HG02970 (cell line): ENCODE data around the gene SSR1.
"Not testable (repeated sequence)": the region's sequence is repeated elsewhere in the genome, so short reads cannot be mapped to it uniquely, and the experiment has no call there.

Source experiments
- ATAC-seq: cut with Tn5 transposase; IDR thresholded peaks from one replicate; pipeline ENCODE4 v1.9.1; 2021; ENCODE audit warnings: mild to moderate bottlenecking, moderate library complexity, moderate number of reproducible peaks; ENCODE audit not compliant: unreplicated experiment, low FRiP score

The SSR1 gene

GRCh38 chr6:7283676-7284075, 29.3 kb downstream of the SSR1 start:
- ATAC-seq = no peak

DNA sequence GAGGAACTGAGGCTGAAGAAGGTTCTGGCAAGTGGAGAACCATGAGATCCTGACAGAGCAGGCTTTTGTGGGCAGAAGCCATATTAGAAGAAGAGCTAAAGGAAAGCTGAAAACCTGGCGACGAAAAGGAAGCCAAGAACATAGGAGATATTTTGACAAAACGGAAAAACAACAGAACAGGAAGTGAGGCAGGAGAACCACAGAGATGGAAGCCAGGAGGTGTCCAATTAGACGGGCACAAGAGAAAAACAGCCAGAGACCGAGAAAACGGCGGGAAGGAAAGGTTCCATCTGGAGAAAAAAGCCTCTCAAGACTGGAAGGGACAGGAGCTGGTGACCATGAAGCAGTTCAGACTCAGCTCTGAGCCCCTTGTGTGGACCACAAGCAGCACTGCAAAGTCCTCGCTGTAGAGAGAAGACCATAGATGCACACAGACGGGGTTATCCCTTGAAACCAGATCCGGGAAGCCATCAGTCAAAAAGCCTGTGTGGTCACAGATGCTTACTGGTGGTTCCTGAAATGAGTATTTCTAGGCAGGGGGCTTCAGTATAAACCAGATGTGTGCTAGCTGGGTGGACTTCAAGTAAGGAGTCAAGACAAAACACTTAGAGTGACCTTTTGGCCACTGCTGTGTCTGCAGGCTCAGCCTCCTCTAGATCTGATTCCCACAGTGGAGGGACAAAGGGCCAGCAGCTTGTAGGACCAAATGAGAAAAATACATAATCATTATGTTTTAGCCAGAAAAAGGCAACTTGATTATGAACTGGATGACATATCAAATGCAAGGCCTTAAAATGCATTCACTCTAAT, 30.7 kb downstream of the SSR1 start:
- ATAC-seq = no peak

DNA sequence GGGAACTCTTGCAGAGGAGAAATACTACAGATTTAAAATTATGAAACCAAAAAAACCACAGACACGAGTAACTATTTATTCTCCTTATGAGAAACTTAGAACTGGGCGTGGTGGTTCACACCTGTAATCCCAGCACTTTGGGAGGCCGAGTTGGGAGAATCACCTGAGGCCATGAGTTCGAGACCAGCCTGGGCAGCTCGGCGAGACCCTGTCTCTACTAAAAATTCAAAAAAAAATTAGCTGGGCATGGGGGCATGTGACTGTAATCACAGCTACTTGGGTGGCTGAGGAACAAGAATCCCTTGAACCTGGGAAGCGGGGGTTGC, 36.8 kb downstream of the SSR1 start:
- ATAC-seq = no peak

DNA sequence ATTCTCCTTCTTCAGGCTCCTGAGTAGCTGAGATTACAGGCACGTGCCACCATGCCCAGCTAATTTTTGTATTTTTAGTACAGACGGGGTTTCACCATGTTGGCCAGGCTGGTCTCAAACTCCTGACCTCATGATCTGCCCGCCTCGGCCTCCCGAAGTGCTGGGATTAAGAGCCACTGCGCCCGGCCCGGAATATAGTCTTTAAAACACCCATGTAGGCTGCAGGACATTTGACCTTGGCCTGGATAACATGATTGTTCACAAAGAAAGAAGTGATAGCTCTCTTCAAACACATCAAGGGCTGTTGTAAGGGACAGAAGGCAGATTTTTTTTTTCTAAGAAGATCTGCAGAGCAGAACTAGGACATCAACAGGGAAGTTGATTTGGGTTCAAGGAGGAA, 38.5 kb downstream of the SSR1 start:
- ATAC-seq = not testable (repeated sequence)

DNA sequence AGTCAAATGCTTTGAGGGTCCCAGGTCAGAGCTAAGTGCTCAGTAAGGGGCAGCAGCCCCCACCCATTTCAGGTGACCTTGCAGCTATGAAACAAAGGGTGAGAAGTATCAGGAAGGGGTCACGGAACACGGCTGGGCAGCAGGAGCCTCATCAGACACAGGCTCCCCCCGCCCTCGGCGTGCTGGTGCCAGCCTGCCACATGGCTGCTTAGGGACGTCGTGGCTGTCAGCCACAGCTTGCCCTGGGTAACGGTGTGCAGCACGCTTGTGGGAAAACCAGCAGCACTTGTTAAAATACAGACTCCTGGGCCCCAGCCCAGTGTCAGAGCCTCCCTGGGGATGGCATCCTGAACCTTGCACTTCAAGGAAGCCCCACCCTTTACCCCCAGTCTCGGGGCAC, 39.3 kb downstream of the SSR1 start:
- ATAC-seq = no peak

DNA sequence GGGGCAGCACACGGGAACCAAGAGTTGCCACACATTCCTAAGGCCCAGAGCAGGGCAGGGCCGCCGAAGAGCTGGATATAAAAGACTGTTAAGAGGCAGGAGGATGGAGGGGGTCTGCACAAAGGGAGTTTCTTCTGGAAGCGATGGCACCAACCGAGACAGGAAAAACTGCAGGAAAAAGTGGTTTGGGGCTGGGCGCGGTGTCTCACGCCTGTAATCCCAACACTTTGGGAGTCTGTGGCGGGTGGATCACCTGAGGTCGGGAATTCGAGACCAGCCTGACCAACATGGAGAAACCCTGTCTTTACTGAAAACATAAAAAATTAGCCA, 41.8 kb downstream of the SSR1 start:
- ATAC-seq = no peak

DNA sequence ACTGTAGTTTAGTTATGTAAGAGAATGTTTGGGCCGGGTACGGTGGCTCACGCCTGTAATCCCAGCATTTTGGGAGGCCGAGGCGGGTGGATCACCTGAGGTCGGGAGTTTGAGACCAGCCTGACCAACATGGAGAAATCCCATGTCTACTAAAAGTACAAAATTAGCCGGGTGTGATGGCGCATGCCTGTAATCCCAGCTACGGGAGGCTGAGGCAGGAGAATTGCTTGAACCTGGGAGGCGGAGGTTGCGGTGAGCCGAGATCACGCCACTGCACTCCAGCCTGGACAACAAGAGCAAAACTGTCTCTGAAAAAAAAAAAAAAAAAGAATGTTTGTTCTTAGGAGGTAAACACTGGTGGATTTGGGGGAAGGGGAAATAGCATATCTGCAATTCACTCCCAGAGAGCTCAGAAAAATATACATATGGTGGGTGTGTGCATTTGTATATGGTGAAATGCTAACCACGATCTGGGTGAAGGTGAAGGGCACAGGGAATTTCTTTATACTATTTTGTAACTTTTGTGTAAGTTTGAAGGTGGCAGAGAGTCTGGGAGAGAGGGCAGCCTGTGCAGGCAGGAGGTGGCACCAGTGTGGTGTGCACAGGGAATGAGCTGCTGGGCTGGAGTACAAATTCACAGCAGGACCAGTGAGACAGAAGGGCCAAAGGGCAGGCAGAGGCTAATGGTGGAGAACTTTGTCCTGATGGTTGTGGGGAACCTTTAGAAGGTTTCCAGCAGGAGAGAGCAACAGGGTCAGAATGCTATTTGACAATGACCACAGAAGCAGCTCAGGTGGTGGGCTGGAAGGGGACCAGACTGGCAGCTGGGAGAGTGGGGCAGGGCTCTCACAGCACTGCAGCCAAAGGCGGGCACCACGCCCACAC, 42.4 kb downstream of the SSR1 start:
- ATAC-seq = no peak

GRCh38 chr6:7269816-7270215, 43.2 kb downstream of the SSR1 start:
- no peak for ATAC-seq

- ATAC-seq = no peak
These were observed 44.0 kb downstream of the SSR1 start for GRCh38 chr6:7268816-7269555.

GRCh38 chr6:7268362-7268761, 44.6 kb downstream of the SSR1 start:
- no peak for ATAC-seq

- ATAC-seq = no peak
These were observed 45.4 kb downstream of the SSR1 start for GRCh38 chr6:7267466-7268091.

DNA sequence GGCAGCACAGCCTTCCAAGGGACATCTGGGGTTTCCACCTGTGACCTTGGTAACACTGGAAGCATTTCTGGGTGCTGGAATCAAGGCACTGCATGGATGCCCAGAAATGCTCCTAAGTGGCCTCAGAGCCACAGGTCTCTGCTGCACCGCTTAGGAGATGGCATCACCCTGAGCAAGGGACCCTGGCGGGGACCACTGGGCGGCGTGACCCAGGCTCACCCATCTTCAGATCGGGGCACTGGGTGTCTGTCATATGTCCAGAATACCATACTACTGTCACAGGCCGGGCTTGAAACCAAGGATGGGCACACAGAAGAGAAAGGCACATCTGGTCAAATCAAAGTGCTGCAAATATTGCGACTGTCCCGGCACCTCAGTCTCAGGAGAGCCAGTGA, 45.9 kb downstream of the SSR1 start:
- ATAC-seq = no peak

GRCh38 chr6:7265385-7265726, 47.6 kb downstream of the SSR1 start:
- not testable (repeated sequence) for ATAC-seq

GRCh38 chr6:7264686-7265384, 48.2 kb downstream of the SSR1 start:
- no peak for ATAC-seq

DNA sequence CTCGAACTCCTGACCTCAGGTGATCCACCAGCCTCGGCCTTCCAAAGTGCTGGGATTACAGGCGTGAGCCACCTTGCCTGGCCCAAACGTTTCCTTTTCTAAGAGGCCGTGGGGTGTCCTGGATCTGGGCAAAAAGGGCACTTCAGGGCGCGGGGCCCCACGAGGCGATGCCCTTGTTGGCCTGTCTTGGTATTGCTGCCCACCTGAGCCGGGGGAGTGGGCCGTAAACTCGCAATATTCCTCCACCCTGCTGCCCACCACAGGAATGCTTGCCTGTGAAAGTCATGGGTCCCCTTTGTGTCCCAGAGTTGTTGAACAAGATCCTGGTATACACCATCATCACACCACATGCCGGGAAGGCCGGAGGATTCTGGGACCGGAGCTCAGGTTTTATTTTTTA, 49.0 kb downstream of the SSR1 start:
- no peak for ATAC-seq

- not testable (repeated sequence) for ATAC-seq
These were observed 49.5 kb downstream of the SSR1 start for GRCh38 chr6:7263519-7263805.

GRCh38 chr6:7262746-7263518, 50.1 kb downstream of the SSR1 start:
- no peak for ATAC-seq

GRCh38 chr6:7261852-7262461, 51.0 kb downstream of the SSR1 start:
- no peak for ATAC-seq

DNA sequence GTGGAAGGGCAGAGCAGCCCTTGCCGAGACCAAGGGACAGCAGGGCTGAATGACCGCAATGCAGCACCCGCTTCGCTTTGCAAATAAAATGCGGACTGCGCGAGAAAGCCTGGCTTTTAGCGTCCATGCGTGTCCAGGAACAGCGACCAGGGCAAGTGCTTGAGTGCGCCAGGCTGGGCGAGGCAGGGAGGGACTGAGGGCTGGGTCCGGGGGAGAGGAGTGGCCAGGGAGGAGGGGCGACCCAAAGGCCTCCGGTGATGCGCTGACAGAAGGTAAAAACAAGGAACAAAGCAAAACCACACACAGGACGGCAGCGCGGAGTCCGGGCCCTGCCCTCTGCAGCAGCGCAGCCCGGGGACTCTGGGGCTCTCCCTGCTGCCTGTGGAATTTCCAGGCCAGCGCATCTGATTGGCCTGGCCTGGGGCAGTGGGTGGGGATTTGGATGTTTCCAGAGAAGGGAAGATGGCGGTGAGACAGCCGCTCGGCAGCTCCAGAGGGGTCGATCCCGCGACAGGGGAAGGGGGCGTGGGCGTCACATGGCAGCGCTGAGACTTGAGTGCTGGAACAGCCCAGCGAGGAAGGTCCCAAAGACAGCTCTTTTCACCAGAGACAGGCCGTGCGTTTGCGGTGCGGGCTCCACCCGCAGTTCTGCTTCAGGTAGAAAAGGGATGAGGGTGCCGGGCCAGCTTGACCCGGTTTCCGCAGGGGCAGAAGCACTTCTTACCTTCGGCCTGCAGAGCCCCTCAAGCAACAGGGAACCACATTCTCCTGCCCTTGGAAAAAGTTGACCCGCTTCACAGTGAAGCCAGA, 51.8 kb downstream of the SSR1 start:
- no peak for ATAC-seq
